Gastrocnemius medialis (tissue), 4 donors: ENCODE results near the gene ADAMTS8. TPM values are rescaled to one million over a fixed set of nuclear protein-coding genes. Genes with fewer than 3 reads are reported as not detected.

Experiments
- ATAC-seq, 2 donors: fragments of 150-250 bp; one replicate each; pipeline ENCODE4 v1.9.1; 2016
- DNase-seq, 2 donors: peaks; one replicate each; pipeline ENCODE4 v3.0.0-alpha.2; 2019
- H3K27ac ChIP-seq, 4 donors: fragments of 200-600 bp; sonication (generic); 1 replicate in 1 of 4; 2 replicates in 3 of 4; pipeline ENCODE4 v1.5.1; 2016 to 2018; ENCODE audit warnings: mild to moderate bottlenecking in 2 of 4, moderate library complexity in 1 of 4
- H3K27me3 ChIP-seq, 3 donors: fragments of 200-600 bp; sonication (generic) in 2 of 3; 1 replicate in 1 of 3; 2 replicates in 2 of 3; pipeline versions ENCODE4 v1.5.1 to v1.6.0; 2016 to 2019; ENCODE audit warnings: mild to moderate bottlenecking in 1 of 3, moderate library complexity in 1 of 3
- H3K36me3 ChIP-seq, 2 donors: fragments of 200-600 bp; sonication (generic) in 1 of 2; one replicate each; pipeline ENCODE4 v1.5.1; 2017 to 2018
- H3K4me1 ChIP-seq, 2 donors: fragments of 200-600 bp; sonication (generic) in 1 of 2; one replicate each; pipeline ENCODE4 v1.5.1; 2016 to 2017; ENCODE audit warnings: mild to moderate bottlenecking in 2 of 2
- H3K4me3 ChIP-seq, 4 donors: fragments of 200-600 bp; sonication (generic) in 3 of 4; 1 replicate in 1 of 4; 2 replicates in 3 of 4; pipeline ENCODE4 v1.5.1; 2016 to 2019; ENCODE audit warnings: mild to moderate bottlenecking in 2 of 4
- H3K9me3 ChIP-seq, 3 donors: fragments of 200-600 bp; sonication (generic) in 2 of 3; 1 replicate in 1 of 3; 2 replicates in 2 of 3; pipeline ENCODE4 v1.5.1; 2016 to 2019
- POLR2A ChIP-seq, 2 donors: fragments of 450-650 bp; IDR thresholded peaks; one replicate each; pipeline ENCODE4 v1.6.1; 2017; ENCODE audit warnings: antibody characterized with exemption in 2 of 2, mild to moderate bottlenecking in 2 of 2, moderate library complexity in 2 of 2
- in situ Hi-C, 4 donors: fragments of 200-750 bp; cut with MboI; loops; one replicate each; pipeline versions ENCODE4 v1.15.0 to v1.8.0; 2017; ENCODE audit warnings: low sequenced_read_pairs in 4 of 4
- intact Hi-C: fragments of 100-400 bp; cut with DNase I; formaldehyde crosslinking; loops from one replicate; pipeline ENCODE4 v1.15.1; 2023; ENCODE audit warnings: low total_unique reads
- total RNA-seq, 4 donors: library from RNA; depleted of rRNA; stranded (reverse); fragments of >200 nt; gene quantifications; one replicate each; pipeline versions ENCODE4 v1.1.0 to v1.2.3, GENCODE V29; 2016
- TF ChIP-seq, protein P1 (sequence below), 5 experiments: fragments of 450-650 bp in 3 of 5; fragments of 200-600 bp in 2 of 5; sonication (generic) in 2 of 5; IDR thresholded peaks in 4 of 5; conservative IDR thresholded peaks in 1 of 5; 1 replicate in 4 of 5; 2 replicates in 1 of 5; pipeline ENCODE4 v1.5.1; 2016 to 2019; ENCODE audit warnings: antibody characterized with exemption in 5 of 5, mild to moderate bottlenecking in 3 of 5, moderate library complexity in 3 of 5

ADAMTS8 gene
- total RNA-seq, 4 donors from 2014 or later, result 0.26 to 0.46 (median 0.29) TPM; not detected in 1

DNA sequence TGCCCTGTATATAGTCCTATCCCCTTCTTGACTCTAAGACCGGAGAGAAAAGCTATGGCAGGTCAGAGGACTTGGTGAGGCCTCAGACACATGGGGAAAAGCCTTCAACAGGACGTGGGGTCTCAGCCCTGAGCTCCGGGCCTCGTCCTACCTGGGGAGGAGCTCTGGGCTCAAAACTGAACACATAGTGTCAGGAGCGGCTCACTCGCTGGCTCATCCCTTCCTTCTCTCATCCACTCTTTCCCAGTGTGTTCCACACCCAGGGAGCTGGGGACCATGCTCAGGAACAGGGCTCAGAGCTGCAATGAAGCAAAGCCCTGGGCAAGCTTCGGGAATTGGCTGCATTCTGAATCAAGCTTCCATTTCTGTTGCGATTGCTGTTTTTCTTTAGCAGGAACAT lies 34.5 kb upstream of the ADAMTS8 start:
- ATAC-seq (no peak), DNase-seq (no peak)
- Histone ChIP-seq H3K4me1 (no peaks in the 10 kb centered on the region), H3K27me3 (peaks cover 0 to 4% (median 0%) of the 10 kb centered on the region in 3 donors), H3K4me3 (no peak overlapping the region), H3K36me3 (no peaks in the 10 kb centered on the region), H3K9me3 (no peaks in the 10 kb centered on the region), H3K27ac (no peak overlapping the region)
- TF ChIP-seq POLR2A (IDR thresholded peaks at IDR 0.05), result no peak
- TF ChIP-seq, protein P1, sequence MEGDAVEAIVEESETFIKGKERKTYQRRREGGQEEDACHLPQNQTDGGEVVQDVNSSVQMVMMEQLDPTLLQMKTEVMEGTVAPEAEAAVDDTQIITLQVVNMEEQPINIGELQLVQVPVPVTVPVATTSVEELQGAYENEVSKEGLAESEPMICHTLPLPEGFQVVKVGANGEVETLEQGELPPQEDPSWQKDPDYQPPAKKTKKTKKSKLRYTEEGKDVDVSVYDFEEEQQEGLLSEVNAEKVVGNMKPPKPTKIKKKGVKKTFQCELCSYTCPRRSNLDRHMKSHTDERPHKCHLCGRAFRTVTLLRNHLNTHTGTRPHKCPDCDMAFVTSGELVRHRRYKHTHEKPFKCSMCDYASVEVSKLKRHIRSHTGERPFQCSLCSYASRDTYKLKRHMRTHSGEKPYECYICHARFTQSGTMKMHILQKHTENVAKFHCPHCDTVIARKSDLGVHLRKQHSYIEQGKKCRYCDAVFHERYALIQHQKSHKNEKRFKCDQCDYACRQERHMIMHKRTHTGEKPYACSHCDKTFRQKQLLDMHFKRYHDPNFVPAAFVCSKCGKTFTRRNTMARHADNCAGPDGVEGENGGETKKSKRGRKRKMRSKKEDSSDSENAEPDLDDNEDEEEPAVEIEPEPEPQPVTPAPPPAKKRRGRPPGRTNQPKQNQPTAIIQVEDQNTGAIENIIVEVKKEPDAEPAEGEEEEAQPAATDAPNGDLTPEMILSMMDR (IDR thresholded peaks at IDR 0.05 in 4 of 5, conservative IDR thresholded peaks at IDR 0.05 in 1 of 5), result no peak
- in situ Hi-C loops (no loop called here), intact Hi-C loops (no loop called here)

DNA sequence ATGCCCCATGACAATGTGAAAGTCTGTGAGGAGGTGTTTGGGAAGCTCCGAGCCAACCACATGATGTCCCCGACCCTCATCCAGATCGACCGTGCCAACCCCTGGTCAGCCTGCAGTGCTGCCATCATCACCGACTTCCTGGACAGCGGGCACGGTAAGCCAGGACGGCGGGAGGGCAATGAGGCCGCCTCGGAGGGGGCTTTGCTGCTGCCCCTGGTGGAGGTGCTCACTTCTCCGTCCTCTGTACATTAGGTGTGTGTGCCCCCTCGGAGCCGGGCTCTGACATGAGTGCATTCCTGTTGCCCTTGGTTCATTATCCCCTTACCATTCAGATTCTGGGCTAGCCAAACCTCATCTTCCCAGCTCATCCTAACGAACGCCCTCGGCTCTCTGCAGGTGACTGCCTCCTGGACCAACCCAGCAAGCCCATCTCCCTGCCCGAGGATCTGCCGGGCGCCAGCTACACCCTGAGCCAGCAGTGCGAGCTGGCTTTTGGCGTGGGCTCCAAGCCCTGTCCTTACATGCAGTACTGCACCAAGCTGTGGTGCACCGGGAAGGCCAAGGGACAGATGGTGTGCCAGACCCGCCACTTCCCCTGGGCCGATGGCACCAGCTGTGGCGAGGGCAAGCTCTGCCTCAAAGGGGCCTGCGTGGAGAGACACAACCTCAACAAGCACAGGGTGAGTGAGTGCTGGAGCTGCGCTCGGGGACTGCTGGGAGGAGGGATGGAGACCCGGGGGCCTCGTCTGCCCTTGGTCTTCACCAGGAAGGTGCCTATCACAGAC lies 33.9 kb upstream of the ADAMTS8 start:
- ATAC-seq, result no peak
- Histone ChIP-seq H3K36me3 (no peaks in the 10 kb centered on the region), H3K27ac (no peak overlapping the region), H3K27me3 (peaks cover 0 to 4% (median 0%) of the 10 kb centered on the region in 3 donors), H3K4me1 (peaks cover 0 to 4% of the 10 kb centered on the region in 2 donors), H3K4me3 (no peak overlapping the region), H3K9me3 (no peaks in the 10 kb centered on the region)
- intact Hi-C loops, result no loop called here
- TF ChIP-seq, protein P1 (IDR thresholded peaks at IDR 0.05 in 4 of 5, conservative IDR thresholded peaks at IDR 0.05 in 1 of 5), result no peak
- no peak for DNase-seq
- in situ Hi-C loops, result no loop called here

DNA sequence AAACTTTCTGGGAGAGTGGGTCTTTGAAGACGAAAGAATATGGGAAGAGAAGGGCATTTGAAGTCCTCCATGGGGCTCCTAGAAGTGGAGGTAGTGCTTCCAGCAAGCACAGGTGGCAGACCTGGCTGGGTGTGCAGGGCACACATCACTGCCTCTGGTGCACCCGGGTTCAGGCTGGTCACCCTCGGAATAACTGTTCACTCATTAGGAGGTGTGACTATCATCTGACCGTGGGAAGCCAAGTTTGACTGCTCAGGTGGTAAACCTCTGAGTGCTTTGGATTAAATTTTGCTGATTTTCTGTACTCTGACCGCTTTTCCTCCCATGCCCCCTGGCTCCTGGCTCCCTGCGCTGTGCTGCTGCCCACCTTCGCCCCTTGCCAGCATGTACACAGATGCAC lies 31.1 kb upstream of the ADAMTS8 start:
- in situ Hi-C loops (no loop called here), intact Hi-C loops (no loop called here)
- DNase-seq, result no peak
- H3K27ac ChIP-seq, result no peak overlapping the region
- peaks cover 5 to 16% of the 10 kb centered on the region in 2 donors for H3K4me1 ChIP-seq
- no peaks in the 10 kb centered on the region for H3K9me3 ChIP-seq
- peaks cover 0 to 9% (median 0%) of the 10 kb centered on the region in 3 donors for H3K27me3 ChIP-seq
- no peak overlapping the region for H3K4me3 ChIP-seq
- no peak for ATAC-seq
- TF ChIP-seq, protein P1 (IDR thresholded peaks at IDR 0.05 in 4 of 5, conservative IDR thresholded peaks at IDR 0.05 in 1 of 5), result no peak
- no peak for TF ChIP-seq POLR2A (IDR thresholded peaks at IDR 0.05)
- no peaks in the 10 kb centered on the region for H3K36me3 ChIP-seq

DNA sequence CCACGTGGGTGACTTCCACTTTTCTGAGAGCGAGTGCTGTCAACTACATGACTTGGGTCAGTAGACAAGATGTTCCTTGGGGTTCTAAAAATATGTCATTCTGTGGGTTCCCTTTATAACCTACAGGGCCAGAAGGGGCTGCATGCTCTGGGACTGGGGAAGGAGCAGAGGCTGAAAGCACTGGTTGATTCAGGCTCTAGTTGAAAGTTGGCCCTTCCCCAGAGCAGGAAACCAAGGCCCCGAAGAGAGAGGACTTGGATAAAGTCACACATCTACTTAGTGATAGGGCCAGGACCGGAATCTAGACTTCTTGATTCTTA lies 30.0 kb upstream of the ADAMTS8 start:
- Histone ChIP-seq H3K4me3 (no peak overlapping the region), H3K27me3 (peaks cover 0 to 9% (median 0%) of the 10 kb centered on the region in 3 donors), H3K9me3 (no peaks in the 10 kb centered on the region), H3K27ac (peak overlapping the region; percentile 4 to 53 (median 31)), H3K4me1 (peaks cover 5 to 16% of the 10 kb centered on the region in 2 donors), H3K36me3 (no peaks in the 10 kb centered on the region)
- intact Hi-C loops, result no loop called here
- no peak for TF ChIP-seq POLR2A (IDR thresholded peaks at IDR 0.05)
- TF ChIP-seq, protein P1 (IDR thresholded peaks at IDR 0.05 in 4 of 5, conservative IDR thresholded peaks at IDR 0.05 in 1 of 5), result no peak
- no peak for ATAC-seq
- no peak for DNase-seq
- in situ Hi-C loops, result no loop called here
